HG03135 (cell line): ENCODE measurements around the gene ZNF148.

ENCODE experiments used
- ATAC-seq: cut with Tn5 transposase; IDR thresholded peaks from one replicate; pipeline ENCODE4 v1.9.1; 2021; ENCODE audit warnings: mild to moderate bottlenecking, moderate library complexity; ENCODE audit not compliant: unreplicated experiment

The ZNF148 gene

DNA sequence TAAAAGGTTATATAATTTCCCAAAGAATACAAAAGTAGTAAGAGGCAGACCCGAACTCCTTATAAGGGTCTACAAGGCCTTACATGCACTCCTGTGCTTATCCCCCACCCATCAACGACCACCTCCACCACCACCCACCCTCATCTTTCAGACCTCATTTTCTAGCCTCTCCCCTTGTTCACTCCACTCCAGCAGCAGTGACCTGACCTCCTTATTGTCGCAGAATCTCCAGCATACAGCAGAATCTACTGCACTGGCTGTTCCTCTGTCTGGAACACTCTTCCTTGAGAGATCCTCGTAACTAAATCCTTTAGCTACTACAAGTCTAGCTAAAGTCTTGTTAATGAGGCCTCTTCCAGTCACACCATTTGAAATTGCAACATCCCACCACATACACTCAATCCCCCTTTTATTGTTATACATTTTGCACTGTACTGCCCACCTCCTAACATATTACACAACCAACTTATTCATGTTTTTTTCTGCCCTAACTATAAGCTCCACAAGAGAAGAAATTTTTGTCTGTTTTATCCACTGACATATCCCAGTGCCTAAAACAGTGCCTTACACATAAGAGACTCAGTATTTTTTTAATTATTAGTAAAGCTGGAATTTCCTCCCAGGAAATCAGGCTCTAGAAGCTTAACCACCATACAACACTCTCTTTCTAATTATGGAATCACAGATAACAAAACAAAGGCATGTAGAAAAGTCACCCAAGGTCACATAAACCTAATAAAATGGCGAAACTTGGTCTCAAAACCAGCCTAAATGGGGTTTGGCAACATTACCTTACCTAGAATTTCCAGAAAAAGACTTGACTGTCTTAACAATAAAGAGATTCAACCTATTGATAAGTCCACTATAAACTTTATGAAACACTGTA lies 40.2 kb downstream of the ZNF148 start:
- ATAC-seq, result no peak

DNA sequence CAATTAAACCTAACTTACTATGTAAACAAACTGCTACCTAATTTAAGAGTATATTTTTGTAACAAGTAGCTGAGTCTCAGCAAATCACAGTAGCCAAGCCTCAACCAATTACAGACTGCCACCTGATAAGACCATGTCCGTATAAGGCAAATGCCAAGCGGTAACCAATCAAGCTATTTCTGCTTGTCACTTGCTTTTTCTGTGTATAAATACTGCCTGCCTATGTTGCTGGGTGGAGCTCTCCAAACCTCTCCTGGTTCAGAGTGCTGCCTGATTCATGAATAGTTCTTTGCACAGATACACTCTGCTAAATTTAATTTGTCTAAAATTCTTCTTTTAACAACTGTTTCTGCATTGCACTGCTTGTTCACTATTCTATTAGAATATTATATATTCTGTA lies 42.6 kb downstream of the ZNF148 start:
- ATAC-seq, result no peak

GRCh38 chr3:125331243-125331642 lies 43.9 kb downstream of the ZNF148 start:
- ATAC-seq, result no peak

GRCh38 chr3:125326957-125327356 lies 48.2 kb downstream of the ZNF148 start:
- ATAC-seq, result no peak

- ATAC-seq, result no peak
Measured at GRCh38 chr3:125325746-125326145, 49.4 kb downstream of the ZNF148 start.

GRCh38 chr3:125324341-125324740 lies 50.8 kb downstream of the ZNF148 start:
- no peak for ATAC-seq

DNA sequence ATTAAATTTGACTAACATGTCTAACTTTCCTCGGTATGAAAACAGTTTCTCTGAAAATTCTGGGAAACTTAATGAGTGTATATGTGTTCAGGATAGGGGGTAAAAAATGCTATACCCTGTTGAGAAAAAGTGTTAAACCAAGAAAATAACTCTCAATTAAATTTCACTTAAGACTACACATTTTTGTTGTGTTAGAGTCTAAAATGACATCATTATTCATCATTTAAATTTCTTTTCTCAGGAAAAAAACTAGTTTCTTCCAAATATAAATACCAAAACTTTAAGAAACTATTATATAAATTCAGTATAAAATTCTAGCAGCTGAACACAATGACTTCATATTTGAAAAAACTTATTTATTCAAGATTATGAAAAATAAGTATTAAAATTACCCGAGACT lies 52.2 kb downstream of the ZNF148 start:
- ATAC-seq, result no peak

- no peak for ATAC-seq
Measured at GRCh38 chr3:125322166-125322565, 53.0 kb downstream of the ZNF148 start.

- ATAC-seq, result no peak
Measured at GRCh38 chr3:125319765-125320164, 55.4 kb downstream of the ZNF148 start.

- ATAC-seq, result no peak
Measured at GRCh38 chr3:125318871-125319270, 56.3 kb downstream of the ZNF148 start.

DNA sequence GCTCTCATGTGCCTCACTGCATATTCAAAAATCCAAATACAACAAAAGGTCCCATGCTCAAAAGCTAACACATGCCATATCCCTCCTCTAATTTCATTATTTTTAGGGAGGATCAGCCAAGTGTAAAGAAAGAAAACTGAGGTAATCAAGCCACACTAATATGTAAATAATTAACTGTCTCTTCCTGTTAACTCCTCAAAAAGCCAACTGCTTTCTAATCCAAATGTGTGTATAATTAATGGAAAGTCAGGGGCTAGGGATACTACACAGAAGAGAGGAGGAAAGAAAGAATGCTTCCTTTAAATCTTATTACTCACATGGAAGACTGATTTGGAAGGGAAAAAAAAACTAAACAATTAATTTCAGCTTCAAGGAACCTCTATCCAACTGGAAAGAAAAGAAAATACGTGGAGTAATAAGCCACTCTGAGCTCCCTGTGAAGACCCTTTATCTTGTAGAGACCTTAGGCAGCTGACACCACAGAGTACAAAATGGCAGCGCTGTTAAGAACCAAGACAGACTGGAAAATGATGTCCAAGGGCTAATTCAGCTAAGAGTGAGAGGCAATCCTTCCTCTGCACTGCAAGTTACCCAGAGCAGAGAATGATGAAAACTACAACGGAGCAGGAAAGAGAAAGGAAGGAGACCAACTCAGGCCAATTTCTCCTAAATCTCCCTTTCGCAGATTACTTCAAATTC lies 56.8 kb downstream of the ZNF148 start:
- no peak for ATAC-seq

GRCh38 chr3:125317761-125318160 lies 57.4 kb downstream of the ZNF148 start:
- ATAC-seq, result no peak

DNA sequence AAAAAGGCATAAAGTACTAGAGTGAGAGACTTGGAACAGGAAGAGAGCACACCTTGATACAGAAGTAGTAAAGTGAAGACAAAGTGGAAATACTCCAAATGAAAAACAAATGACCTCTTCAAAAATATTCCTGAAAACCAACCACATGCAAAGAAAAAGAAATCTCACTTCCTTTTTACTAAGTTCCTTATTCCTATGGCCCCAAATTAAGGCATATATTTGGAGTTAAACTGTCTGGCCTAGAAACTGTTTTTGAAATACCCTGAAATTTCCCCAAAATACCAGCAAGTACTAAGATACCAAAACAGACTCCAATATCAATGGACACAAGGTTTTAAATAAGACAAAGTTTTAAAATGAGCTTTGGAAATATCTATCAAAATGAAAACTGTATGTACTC lies 58.2 kb downstream of the ZNF148 start:
- no peak for ATAC-seq

DNA sequence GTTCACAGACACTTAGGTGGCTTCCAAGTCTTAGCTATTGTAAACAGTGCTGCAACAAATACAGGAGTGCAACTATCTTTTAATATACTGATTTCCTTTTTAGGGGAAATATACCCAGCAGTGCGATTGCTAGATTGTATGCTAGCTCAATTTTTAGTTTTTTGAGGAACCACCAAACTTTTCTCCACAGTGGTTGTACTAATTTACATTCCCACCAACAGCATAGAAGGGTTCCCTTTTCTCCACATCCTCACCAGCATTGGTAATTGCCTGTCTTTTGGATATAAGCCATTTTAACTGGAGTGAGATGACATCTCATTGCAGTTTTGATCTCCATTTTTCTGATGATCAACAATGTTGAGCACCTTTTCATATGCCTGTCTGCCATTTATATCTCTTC lies 58.9 kb downstream of the ZNF148 start:
- ATAC-seq, result no peak

DNA sequence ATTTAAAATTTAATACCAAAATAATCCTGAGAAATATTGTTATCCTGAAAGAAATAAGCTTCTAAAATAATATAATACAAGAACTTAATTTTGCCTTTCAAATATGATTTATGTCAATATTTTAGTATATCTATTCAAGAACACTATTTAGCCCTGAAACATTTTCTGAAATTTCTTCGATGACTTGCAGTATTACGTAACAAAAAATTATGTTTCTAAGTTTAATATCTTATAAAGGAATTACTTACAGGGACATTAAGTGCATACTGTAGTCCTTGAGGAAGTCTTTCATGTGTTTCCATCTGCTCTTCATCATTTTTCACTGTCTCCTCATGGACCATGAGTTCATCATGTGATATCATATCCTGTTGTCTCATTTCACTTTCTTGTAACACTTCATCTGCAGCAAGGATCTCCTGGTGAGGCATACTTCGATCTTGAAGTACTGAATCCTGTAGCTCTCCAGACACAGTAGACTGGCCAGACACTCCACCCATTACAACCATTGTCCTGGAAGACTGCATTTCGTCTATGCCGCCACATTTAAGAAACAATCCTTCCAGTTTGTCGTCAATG lies 62.0 kb downstream of the ZNF148 start:
- ATAC-seq, result no peak

GRCh38 chr3:125310623-125311081 lies 64.5 kb downstream of the ZNF148 start:
- ATAC-seq, result no peak

- no peak for ATAC-seq
Measured at GRCh38 chr3:125309476-125309875, 65.6 kb downstream of the ZNF148 start.

- no peak for ATAC-seq
Measured at GRCh38 chr3:125306620-125307019, 68.5 kb downstream of the ZNF148 start.

DNA sequence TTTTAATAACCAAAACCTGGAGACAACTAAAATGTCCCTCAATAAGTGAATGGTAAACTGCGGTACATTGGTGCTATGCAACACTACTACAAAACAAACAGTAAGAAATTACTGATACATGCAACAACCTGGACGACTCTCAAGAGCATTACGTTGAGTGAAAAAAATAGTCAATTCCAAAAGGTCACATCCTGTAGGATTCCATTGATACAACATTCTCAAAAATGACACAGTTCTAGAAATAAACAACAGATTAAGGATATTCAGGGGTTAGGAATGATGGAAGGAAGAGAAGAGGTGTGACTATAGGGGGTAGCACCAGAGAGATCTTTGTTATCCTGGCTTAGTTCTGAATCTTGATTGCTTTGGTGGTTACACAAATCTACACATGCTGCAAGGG lies 72.2 kb downstream of the ZNF148 start:
- ATAC-seq, result no peak

DNA sequence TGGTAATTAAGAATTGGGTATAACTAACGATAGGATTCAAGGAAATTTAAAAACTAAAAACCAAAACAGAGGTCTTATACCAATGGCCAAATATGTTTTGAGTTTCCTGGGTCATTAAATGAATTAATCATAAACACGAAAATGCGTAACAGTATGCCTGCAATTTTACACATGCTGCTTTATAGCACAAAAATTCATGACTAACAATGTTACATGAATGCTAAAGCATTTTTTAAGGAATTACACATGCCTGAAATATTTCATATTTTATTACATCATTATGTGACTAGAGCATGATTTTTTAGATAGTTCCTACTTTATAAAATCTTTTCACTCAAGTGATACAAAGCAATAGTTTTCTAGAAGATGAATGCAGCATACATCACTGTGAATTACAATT lies 74.7 kb downstream of the ZNF148 start:
- ATAC-seq, result no peak

DNA sequence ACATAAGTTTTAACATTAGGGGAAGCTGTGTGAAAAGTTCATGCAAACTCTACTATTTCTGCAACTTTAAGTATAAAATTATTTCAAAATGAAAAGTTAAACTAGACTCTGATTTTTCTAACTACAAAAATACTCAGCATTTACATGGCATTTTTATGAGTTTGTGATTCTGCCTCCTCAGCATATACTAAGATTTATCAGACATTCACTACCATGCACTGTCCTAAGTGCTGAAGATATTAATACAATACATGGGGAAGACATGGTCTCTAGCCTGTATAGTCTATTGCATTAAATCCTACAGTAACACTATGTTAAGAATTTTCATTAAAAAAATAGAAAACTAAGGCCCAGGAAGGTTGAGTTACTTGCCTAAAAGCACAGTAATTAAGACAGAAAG lies 80.7 kb downstream of the ZNF148 start:
- no peak for ATAC-seq

- ATAC-seq, result no peak
Measured at GRCh38 chr3:125292015-125292414, 83.1 kb downstream of the ZNF148 start.
